GM18498 (cell line): Measurements from ENCODE around the gene OSBPL8.

ENCODE experiments used
- ATAC-seq: cut with Tn5 transposase; IDR thresholded peaks from one replicate; pipeline ENCODE4 v1.9.1; 2021; ENCODE audit warnings: mild to moderate bottlenecking, moderate library complexity; ENCODE audit not compliant: unreplicated experiment

OSBPL8 gene

DNA sequence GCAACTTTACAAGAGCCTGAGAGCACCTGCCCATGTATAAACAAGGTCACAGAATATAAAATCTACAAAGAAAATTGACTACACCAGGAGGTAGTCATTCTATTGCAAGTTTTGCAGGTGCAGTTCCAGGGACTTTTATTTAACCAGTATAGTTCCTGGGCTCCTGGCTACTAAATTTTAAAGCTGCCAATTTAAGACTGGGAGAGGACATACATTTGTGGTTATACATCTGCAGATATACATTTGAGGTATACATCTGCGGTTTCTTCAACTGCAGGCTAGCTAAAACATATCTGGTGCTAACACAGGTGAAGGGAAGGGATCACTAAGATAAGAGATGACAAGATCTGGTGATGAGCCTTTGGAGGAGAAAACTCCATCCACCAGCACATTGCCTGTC is 241.6 kb downstream of the OSBPL8 start:
- no peak for ATAC-seq

DNA sequence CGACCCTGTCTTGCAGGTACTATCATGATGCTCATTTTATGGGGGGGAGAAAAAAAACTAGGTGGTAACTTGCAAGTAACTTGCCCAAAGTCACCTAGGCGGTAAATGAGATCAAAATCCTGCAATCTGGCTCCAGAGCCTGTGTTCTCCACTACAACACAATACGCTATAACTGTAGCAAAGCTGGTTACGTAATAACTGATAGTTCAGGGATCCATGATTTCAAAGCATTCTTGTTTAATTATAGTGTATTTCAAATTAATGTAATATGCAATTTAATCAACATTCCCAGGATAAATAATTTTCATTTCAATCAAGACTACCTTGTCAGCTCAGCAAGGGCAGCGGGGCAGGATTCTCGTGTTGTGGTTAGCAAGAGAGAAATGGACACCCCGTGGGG is 243.1 kb downstream of the OSBPL8 start:
- ATAC-seq: no peak

DNA sequence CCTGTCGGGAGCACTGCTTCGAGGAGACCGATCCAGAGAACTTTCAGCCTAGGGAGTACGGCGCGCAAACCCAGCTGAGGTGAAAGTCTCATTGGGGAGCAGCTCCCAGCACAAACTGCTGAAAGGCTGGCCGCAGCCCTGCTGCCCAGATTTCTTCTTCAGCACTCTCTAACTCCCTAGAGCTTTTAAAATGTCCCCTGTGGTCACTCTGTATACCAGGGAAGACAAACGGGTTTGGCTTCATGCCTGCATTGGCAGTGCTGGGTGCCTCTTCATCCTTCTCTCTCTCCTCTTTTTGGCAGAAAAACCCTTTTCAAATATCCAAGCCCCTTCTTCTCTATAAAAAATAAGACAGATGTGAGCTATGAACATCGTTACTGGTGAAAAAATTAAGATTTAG is 246.3 kb downstream of the OSBPL8 start:
- no peak for ATAC-seq

DNA sequence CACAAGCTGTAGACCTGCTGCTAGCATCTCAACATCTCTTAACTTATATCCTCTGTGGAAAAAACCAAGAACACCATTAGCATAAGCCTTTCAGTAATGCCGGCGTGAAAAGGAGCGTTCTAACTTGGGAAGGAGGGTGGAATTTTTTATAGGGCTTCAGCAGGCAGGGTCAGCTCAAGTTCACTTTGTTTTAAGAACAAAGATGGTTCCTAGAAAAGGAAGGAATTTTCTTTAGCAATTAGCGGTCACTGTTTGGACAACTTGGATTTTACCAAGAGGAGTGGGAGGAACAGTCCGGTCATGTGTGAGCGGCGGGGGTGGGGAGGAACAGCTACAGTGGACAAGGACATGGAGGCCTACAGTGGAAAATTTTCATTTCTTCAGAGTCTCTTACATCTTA is 247.3 kb downstream of the OSBPL8 start:
- no peak for ATAC-seq

DNA sequence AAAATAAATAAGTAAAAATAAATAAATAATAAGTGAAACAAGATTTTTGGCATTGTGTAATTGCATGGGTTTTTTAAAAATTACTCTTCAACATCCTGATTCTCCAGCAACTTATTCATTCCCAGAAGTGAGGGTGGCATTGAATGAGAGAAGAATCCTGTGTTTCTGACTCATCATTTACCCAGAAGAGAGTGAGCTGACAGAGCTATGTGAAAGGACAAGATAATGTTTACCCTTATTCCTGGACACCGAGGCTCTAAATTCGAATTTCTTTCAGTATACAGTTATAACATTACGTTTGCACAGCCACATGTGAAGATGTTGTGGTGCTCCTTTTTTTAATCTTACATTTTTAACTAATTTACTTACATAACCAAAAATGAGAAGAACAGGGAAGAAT is 247.8 kb downstream of the OSBPL8 start:
- no peak for ATAC-seq

DNA sequence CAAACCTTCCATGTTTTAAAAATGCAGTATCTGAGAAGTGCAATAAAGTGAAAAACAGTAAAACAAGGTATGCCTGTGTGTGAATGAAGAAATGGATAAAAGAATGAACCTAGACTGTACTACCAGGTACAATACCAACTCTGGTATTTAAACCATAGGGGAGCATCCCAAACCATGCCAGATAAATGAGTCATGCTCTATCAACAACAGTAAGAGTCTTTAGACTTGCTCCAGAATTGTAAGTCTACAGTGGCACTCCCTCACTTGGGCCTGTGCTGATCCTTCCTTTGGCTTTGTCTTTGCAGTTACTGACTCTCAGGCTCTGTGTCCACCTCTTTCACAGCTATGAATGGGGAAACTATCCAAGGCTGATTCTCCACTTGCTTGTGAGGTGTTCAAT is 249.5 kb downstream of the OSBPL8 start:
- no peak for ATAC-seq

DNA sequence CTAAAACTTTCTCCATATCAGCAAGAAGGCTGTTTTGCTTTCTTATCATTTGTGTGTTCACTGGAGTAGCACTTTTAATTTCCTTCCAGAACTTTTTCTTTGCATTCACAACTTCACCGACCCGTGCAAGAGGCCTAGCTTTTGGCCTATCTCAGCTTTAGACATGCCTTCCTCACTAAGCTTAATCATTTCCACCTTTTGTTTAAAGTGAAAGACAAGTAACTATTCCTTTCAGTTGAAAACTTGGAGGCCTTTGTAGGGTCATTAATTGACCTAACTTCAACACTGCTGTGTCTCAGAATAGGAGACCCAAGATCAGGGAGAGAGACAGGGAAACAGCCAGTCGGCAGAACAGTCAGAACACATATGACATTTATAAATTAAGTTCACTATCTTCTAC is 250.7 kb downstream of the OSBPL8 start:
- ATAC-seq: no peak

DNA sequence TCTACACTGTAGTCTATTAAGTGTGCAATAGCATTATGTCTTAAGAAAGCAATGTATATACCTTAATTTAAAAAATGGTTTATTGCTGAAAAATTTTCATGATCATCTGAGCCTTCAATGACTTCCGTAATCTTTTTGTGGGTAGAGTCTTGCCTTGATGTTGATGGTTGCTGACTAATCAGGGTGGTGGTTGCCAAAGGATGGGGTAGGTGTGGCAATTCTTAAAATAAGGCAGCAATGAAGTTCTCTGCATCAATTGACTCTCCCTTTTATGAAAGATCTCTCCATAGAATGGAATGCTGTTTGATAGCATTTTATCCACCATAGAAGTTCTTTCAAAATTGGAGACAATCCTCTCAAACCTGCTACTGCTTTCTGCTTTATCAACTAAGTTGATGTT is 252.5 kb downstream of the OSBPL8 start:
- no peak for ATAC-seq

DNA sequence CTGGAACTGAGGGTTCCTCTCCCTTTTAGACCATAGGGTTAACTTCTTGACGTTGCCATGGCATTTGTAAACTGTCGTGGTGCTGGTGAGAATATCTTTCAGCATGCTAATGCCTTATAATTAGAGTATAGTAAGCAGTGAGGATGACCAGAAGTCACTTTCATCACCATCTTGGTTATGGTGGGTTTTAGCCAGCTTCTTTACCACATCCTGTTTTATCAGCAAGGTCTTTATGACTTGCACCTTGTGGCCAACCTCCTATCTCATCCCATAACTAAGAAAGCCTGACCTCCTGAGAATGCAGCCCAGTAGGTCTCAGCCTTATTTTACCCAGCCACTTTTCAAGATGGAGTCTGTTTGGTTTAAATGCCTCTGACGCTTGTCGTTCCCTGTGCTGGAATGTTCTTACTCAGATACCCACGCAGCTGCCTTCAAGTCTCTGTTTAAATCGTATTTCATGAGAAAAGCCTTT is 255.5 kb downstream of the OSBPL8 start:
- no peak for ATAC-seq

DNA sequence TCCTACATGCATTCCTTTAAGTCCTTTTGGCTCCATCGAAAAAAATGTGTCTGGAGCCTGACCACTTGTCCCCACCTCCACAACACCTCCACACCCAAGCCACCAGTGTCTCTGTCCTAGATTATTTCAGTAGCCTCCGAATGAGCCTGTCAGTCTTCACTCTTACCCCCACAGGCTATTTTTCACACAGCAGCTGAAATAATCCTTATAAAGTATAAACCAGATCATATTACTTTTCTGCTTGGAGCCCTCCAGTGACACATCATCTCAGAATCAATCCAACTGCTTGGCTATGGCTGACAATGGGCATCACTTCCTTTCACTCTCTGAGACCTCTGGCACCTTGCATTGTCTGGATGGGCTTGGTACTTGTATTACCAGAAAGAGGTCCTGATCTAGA is 256.2 kb downstream of the OSBPL8 start:
- ATAC-seq: no peak
